ENCODE measurements around the gene PRKCI.

The PRKCI gene

DNA sequence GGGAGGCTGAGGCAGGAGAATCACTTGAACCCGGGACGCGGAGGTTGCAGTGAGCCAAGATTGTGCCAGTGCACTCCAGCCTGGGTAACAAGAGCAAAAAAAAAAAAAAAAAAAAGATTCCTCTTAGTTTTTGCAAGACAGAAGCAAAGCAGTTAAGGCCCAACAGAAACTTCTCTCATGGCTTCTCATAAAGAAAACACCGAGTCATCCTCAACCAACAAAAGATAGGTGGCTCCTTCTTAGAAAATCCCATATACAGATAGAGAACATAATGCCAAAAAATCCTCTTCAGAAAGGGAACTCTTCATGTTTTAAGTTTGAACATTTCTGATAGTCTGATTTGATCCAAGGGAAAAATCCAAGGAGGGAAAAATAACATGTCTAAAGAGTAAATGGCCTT, 122.7 kb downstream of the PRKCI start:
- H2AFZ ChIP-seq (ENCODE audit: low read depth, low read length, severe bottlenecking): no peak overlapping the region
- no peak overlapping the region for H3K27ac ChIP-seq (ENCODE audit: low read depth, low read length)
- no peak overlapping the region for H3K9ac ChIP-seq (ENCODE audit: low read length)
- no peaks in the 10 kb centered on the region for H4K20me1 ChIP-seq (ENCODE audit: low read depth, low read length)
- H3F3A ChIP-seq (ENCODE audit: insufficient read depth): no peaks in the 10 kb centered on the region
- H3K79me2 ChIP-seq (ENCODE audit: insufficient read depth, low read length): no peaks in the 10 kb centered on the region
- H3K27me3 ChIP-seq (ENCODE audit: low read length): no peaks in the 10 kb centered on the region
- no peaks in the 10 kb centered on the region for H3K9me2 ChIP-seq (replicated peaks; ENCODE audit: insufficient read depth, low read length)
- H3K36me3 ChIP-seq (ENCODE audit: low read length): no peaks in the 10 kb centered on the region
- TF ChIP-seq, protein P1, sequence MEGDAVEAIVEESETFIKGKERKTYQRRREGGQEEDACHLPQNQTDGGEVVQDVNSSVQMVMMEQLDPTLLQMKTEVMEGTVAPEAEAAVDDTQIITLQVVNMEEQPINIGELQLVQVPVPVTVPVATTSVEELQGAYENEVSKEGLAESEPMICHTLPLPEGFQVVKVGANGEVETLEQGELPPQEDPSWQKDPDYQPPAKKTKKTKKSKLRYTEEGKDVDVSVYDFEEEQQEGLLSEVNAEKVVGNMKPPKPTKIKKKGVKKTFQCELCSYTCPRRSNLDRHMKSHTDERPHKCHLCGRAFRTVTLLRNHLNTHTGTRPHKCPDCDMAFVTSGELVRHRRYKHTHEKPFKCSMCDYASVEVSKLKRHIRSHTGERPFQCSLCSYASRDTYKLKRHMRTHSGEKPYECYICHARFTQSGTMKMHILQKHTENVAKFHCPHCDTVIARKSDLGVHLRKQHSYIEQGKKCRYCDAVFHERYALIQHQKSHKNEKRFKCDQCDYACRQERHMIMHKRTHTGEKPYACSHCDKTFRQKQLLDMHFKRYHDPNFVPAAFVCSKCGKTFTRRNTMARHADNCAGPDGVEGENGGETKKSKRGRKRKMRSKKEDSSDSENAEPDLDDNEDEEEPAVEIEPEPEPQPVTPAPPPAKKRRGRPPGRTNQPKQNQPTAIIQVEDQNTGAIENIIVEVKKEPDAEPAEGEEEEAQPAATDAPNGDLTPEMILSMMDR (IDR thresholded peaks at IDR 0.05; ENCODE audit: insufficient read depth, low read length, poor library complexity, severe bottlenecking): no peak
- no peak for TF ChIP-seq EZH2phosphoT487 (conservative IDR thresholded peaks at IDR 0.05; ENCODE audit: low read length)
- H3K4me2 ChIP-seq (ENCODE audit: low read depth, low read length, poor library complexity, severe bottlenecking): no peak overlapping the region
- no peaks in the 10 kb centered on the region for H3K9me3 ChIP-seq (ENCODE audit: insufficient read depth, low read length)
- no peak overlapping the region for H3K4me3 ChIP-seq (ENCODE audit: insufficient read depth, low read length, poor library complexity, severe bottlenecking)

DNA sequence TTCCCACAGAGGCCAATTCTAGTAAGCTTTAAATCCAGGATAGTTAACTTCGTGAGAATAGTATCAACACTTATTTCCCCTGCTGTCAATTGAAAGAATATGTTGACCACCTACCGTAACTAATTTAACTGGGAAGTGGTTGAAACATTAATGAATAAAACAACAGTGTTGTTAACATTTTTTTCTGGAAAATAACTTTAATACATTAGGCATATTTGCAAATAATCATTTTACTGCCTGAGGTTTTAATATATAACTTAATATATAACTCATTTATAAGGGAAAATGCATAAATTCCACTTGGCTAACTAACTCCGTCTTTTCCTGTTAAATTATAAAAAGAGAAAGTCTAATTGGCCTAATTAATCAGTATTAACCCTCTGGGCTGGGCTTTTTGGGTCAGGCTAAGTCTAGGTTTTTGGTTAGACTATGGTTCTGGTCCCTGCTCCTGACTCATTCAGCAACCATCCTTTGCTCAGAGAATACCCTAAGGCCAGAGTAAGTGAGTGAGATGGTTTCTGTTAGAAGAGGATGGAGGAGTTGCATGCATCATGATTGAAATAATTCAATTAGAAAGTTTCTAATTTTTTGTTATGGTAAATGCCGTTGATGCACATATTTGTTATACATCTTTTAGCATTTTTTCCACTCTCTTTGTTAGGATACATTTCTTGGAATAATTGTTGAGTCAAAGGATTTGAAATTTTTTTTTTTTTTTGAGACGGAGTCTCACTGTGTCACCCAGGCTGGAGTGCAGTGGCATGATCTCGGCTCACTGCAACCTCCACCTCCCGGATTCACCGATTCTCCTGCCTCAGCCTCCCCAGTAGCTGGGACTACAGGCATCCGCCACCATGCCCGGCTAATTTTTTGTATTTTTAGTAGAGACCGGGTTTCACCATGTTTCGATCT, 124.5 kb downstream of the PRKCI start:
- no peaks in the 10 kb centered on the region for H3K9me3 ChIP-seq (ENCODE audit: insufficient read depth, low read length)
- H3K4me3 ChIP-seq (ENCODE audit: insufficient read depth, low read length, poor library complexity, severe bottlenecking): no peak overlapping the region
- no peak for TF ChIP-seq EZH2phosphoT487 (conservative IDR thresholded peaks at IDR 0.05; ENCODE audit: low read length)
- TF ChIP-seq, protein P1 (IDR thresholded peaks at IDR 0.05; ENCODE audit: insufficient read depth, low read length, poor library complexity, severe bottlenecking): no peak
- H3K4me2 ChIP-seq (ENCODE audit: low read depth, low read length, poor library complexity, severe bottlenecking): no peak overlapping the region
- H2AFZ ChIP-seq (ENCODE audit: low read depth, low read length, severe bottlenecking): no peak overlapping the region
- H3K9ac ChIP-seq (ENCODE audit: low read length): no peak overlapping the region
- no peaks in the 10 kb centered on the region for H3F3A ChIP-seq (ENCODE audit: insufficient read depth)
- H4K20me1 ChIP-seq (ENCODE audit: low read depth, low read length): no peaks in the 10 kb centered on the region
- no peak overlapping the region for H3K27ac ChIP-seq (ENCODE audit: low read depth, low read length)
- H3K79me2 ChIP-seq (ENCODE audit: insufficient read depth, low read length): no peaks in the 10 kb centered on the region
- no peaks in the 10 kb centered on the region for H3K9me2 ChIP-seq (replicated peaks; ENCODE audit: insufficient read depth, low read length)
- H3K27me3 ChIP-seq (ENCODE audit: low read length): no peaks in the 10 kb centered on the region
- no peaks in the 10 kb centered on the region for H3K36me3 ChIP-seq (ENCODE audit: low read length)

DNA sequence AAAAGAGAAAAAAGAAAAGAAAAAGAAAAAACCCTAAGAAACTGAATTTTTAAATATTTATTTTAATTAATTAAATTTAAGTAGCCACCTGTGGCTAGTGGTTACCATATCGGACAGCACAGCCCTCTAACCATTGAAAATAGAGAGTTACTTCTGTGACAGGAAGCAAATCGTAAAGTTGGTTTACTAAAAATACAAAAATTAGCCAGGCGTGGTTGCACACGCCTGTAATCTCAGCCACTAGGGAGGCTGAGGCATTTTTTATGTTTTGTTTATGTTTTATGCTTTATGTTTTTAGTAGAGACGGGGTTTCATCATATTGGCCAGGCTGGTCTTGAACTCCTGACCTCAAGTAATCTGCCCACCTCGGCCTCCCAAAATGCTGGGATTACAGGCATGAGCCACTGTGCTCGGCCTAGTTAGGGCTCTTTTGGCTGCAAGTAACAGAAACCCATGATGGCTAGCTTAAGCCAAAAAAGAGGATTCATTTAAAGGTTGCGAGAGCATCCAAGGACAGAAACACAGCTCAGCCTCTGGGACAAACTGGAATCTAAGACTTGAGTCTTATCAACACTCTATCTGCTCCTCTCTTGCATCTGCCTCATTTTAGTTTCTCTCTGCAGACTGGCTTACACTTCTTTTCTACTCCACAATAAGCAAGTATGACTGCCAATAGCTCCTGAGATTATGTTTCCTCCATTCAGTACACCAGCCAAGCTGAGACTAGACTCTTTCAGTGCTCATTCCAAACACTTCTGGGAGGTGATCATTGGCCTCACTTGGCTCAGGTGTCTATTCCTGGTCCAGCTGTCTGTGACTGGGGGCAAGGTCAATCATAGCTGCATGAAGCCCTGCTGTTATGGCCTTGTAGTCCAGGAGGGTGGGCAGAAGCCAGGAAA, 128.5 kb downstream of the PRKCI start:
- Histone ChIP-seq H3K4me2 (ENCODE audit: low read depth, low read length, poor library complexity, severe bottlenecking) (peak overlapping the region; percentile 50), H2AFZ (ENCODE audit: low read depth, low read length, severe bottlenecking) (no peak overlapping the region), H3K36me3 (ENCODE audit: low read length) (no peaks in the 10 kb centered on the region), H3K27me3 (ENCODE audit: low read length) (no peaks in the 10 kb centered on the region), H3K9me3 (ENCODE audit: insufficient read depth, low read length) (no peaks in the 10 kb centered on the region), H3K79me2 (ENCODE audit: insufficient read depth, low read length) (no peaks in the 10 kb centered on the region), H3F3A (ENCODE audit: insufficient read depth) (peaks cover 22% of the 10 kb centered on the region), H3K9ac (ENCODE audit: low read length) (no peak overlapping the region), H4K20me1 (ENCODE audit: low read depth, low read length) (no peaks in the 10 kb centered on the region), H3K27ac (ENCODE audit: low read depth, low read length) (peak overlapping the region; percentile 44), H3K9me2 (replicated peaks; ENCODE audit: insufficient read depth, low read length) (no peaks in the 10 kb centered on the region), H3K4me3 (ENCODE audit: insufficient read depth, low read length, poor library complexity, severe bottlenecking) (peak overlapping the region; percentile 7)
- TF ChIP-seq, protein P1 (IDR thresholded peaks at IDR 0.05; ENCODE audit: insufficient read depth, low read length, poor library complexity, severe bottlenecking): no peak
- TF ChIP-seq EZH2phosphoT487 (conservative IDR thresholded peaks at IDR 0.05; ENCODE audit: low read length): no peak
